GM12892 (cell line): ENCODE measurements around the gene CACNA2D3.

Source experiments
- POLR2A ChIP-seq: IDR thresholded peaks from 2 replicates; pipeline ENCODE4 v1.6.1; 2011; ENCODE audit warnings: low read depth, low read length, control low read depth
- POLR2AphosphoS5 ChIP-seq: IDR thresholded peaks from 2 replicates; pipeline ENCODE4 v1.6.1; 2011; ENCODE audit warnings: low read depth, low read length, control low read depth

DNA sequence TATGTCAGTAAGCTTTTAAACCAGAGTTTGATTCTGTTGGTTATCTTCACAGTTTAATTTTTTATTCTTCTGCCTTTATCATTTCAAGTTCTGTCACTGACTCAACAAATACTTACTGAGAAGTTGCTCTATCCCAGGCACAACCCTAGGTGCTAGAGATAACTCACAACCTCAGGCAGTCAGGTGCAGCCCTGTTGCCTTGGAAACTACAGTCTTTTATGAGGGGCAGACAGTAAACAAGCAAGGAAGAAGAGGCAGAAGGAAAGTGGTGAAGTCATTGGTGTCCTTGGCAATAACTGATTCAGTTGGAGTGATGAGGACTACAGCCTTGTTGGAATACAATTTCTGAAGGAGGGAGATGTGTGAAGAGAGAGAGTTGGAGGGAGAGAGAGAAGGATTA, 947.6 kb downstream of the CACNA2D3 start:
- TF ChIP-seq POLR2AphosphoS5 (no peak), POLR2A (no peak)
